Gastroesophageal sphincter (tissue), 4 donors: ENCODE results near the gene HHAT. TPM values are rescaled to one million over a fixed set of nuclear protein-coding genes. Genes with fewer than 3 reads are reported as not detected.

Source experiments
- ATAC-seq: fragments of 150-250 bp; one replicate; pipeline ENCODE4 v1.9.1; 2016; ENCODE audit warnings: mild to moderate bottlenecking, moderate library complexity
- H3K27ac ChIP-seq, 4 donors: fragments of 200-600 bp; sonication (generic) in 3 of 4; 1 replicate in 3 of 4; 2 replicates in 1 of 4; pipeline ENCODE4 v1.5.1; 2016 to 2019
- H3K27me3 ChIP-seq: fragments of 200-600 bp; sonication (generic); one replicate; pipeline ENCODE4 v1.5.1; 2019
- H3K36me3 ChIP-seq, 2 donors: fragments of 200-600 bp; sonication (generic); one replicate each; pipeline ENCODE4 v1.5.1; 2019; ENCODE audit warnings: control low read depth in 1 of 2
- H3K4me1 ChIP-seq, 3 donors: fragments of 200-600 bp; sonication (generic); 1 replicate in 2 of 3; 2 replicates in 1 of 3; pipeline ENCODE4 v1.5.1; 2016 to 2019; ENCODE audit warnings: control low read depth in 2 of 3
- H3K4me3 ChIP-seq, 2 donors: fragments of 200-600 bp; sonication (generic); one replicate each; pipeline ENCODE4 v1.5.1; 2019; ENCODE audit warnings: mild to moderate bottlenecking in 1 of 2, moderate library complexity in 1 of 2
- H3K9me3 ChIP-seq, 3 donors: fragments of 200-600 bp; sonication (generic); one replicate each; pipeline ENCODE4 v1.5.1; 2017 to 2019; ENCODE audit warnings: control low read depth in 2 of 3
- CTCF ChIP-seq, 4 experiments: fragments of 200-600 bp in 2 of 4; fragments of 450-650 bp in 2 of 4; sonication (generic) in 1 of 4; IDR thresholded peaks; one replicate each; pipeline ENCODE4 v1.5.1; 2017 to 2019; ENCODE audit warnings: antibody characterized with exemption in 4 of 4, mild to moderate bottlenecking in 2 of 4, moderate library complexity in 2 of 4
- EP300 ChIP-seq: sonication (generic); formaldehyde crosslinking; IDR thresholded peaks from one replicate; pipeline ENCODE4 v1.6.1; 2017; ENCODE audit warnings: antibody characterized with exemption, mild to moderate bottlenecking
- POLR2A ChIP-seq, 2 donors: fragments of 450-650 bp; IDR thresholded peaks; one replicate each; pipeline ENCODE4 v1.6.1; 2017; ENCODE audit warnings: antibody characterized with exemption in 2 of 2, mild to moderate bottlenecking in 2 of 2, moderate library complexity in 1 of 2
- POLR2AphosphoS5 ChIP-seq: sonication (generic); formaldehyde crosslinking; IDR thresholded peaks from one replicate; pipeline ENCODE4 v1.6.1; 2017; ENCODE audit warnings: antibody characterized with exemption
- WGBS, 2 donors: methylation state at CpG; one replicate each; pipeline ENCODE4 v1.1.5; 2018; ENCODE audit warnings: low coverage in 1 of 2; 5-methylcytosine and 5-hydroxymethylcytosine counted together
- total RNA-seq, 4 donors: library from RNA; depleted of rRNA; stranded (reverse); fragments of >200 nt; gene quantifications; one replicate each; pipeline ENCODE4 v1.1.0, GENCODE V29; 2016

The HHAT gene
- total RNA-seq, 4 donors from 2014 or later, result 1.2 to 2.4 (median 1.9) TPM

- ATAC-seq, result no peak
- no peak for TF ChIP-seq EP300
- TF ChIP-seq POLR2A (IDR thresholded peaks at IDR 0.05), result no peak
- no peak for TF ChIP-seq CTCF (IDR thresholded peaks at IDR 0.05)
- TF ChIP-seq POLR2AphosphoS5, result no peak
- H3K27ac ChIP-seq, result no peak overlapping the region
- H3K9me3 ChIP-seq, result no peaks in the 10 kb centered on the region
- no peaks in the 10 kb centered on the region for H3K36me3 ChIP-seq
- H3K27me3 ChIP-seq, result no peaks in the 10 kb centered on the region
- H3K4me1 ChIP-seq, result no peaks in the 10 kb centered on the region
- 89 to 100% methylated on average over 3 of the region's 3 CpGs for WGBS, 2 donors
- no peak overlapping the region for H3K4me3 ChIP-seq
Observed at GRCh38 chr1:210588357-210588756, 259.7 kb downstream of the HHAT start.

GRCh38 chr1:210588946-210589345 is 260.2 kb downstream of the HHAT start:
- no peak overlapping the region for H3K27ac ChIP-seq
- ATAC-seq, result no peak
- 44 to 72% methylated on average over 3 of the region's 3 CpGs for WGBS, 2 donors

GRCh38 chr1:210591214-210591613 is 262.5 kb downstream of the HHAT start:
- ATAC-seq, result no peak
- WGBS, 2 donors, result 85 to 100% methylated on average over 1 of the region's 1 CpG
- H3K9me3 ChIP-seq, result no peaks in the 10 kb centered on the region
- no peak overlapping the region for H3K4me3 ChIP-seq
- no peaks in the 10 kb centered on the region for H3K27me3 ChIP-seq
- no peak for TF ChIP-seq EP300
- TF ChIP-seq CTCF (IDR thresholded peaks at IDR 0.05), result no peak
- no peak for TF ChIP-seq POLR2AphosphoS5
- TF ChIP-seq POLR2A (IDR thresholded peaks at IDR 0.05), result no peak
- H3K4me1 ChIP-seq, result no peaks in the 10 kb centered on the region
- H3K27ac ChIP-seq, result no peak overlapping the region
- H3K36me3 ChIP-seq, result no peaks in the 10 kb centered on the region

More at GRCh38 chr1:210588946-210589345, 260.2 kb downstream of the HHAT start:
- no peaks in the 10 kb centered on the region for H3K4me1 ChIP-seq
- no peak overlapping the region for H3K4me3 ChIP-seq
- no peak for TF ChIP-seq EP300
- TF ChIP-seq POLR2A (IDR thresholded peaks at IDR 0.05), result no peak
- TF ChIP-seq CTCF (IDR thresholded peaks at IDR 0.05), result no peak
- no peak for TF ChIP-seq POLR2AphosphoS5
- H3K9me3 ChIP-seq, result no peaks in the 10 kb centered on the region
- H3K36me3 ChIP-seq, result no peaks in the 10 kb centered on the region
- H3K27me3 ChIP-seq, result no peaks in the 10 kb centered on the region

- Histone ChIP-seq H3K4me3 (no peak overlapping the region), H3K27ac (no peak overlapping the region), H3K4me1 (peaks cover 0 to 3% (median 0%) of the 10 kb centered on the region in 3 donors), H3K36me3 (no peaks in the 10 kb centered on the region), H3K9me3 (no peaks in the 10 kb centered on the region), H3K27me3 (no peaks in the 10 kb centered on the region)
- ATAC-seq, result no peak
- 46 to 53% methylated on average over 3 of the region's 3 CpGs for whole genome bisulfite sequencing, 2 donors
- TF ChIP-seq CTCF (IDR thresholded peaks at IDR 0.05) (no peak), POLR2AphosphoS5 (no peak), POLR2A (IDR thresholded peaks at IDR 0.05) (no peak), EP300 (no peak)
Observed at GRCh38 chr1:210594605-210595004, 265.9 kb downstream of the HHAT start.

GRCh38 chr1:210596641-210597040 is 267.9 kb downstream of the HHAT start:
- H3K36me3 ChIP-seq, result no peaks in the 10 kb centered on the region
- H3K27ac ChIP-seq, result no peak overlapping the region
- no peak overlapping the region for H3K4me3 ChIP-seq
- WGBS, 2 donors, result 76 to 100% methylated on average over 2 of the region's 2 CpGs
- peaks cover 0 to 3% (median 0%) of the 10 kb centered on the region in 3 donors for H3K4me1 ChIP-seq
- H3K9me3 ChIP-seq, result no peaks in the 10 kb centered on the region
- TF ChIP-seq POLR2AphosphoS5, result no peak
- TF ChIP-seq EP300, result no peak
- H3K27me3 ChIP-seq, result no peaks in the 10 kb centered on the region
- ATAC-seq, result no peak
